MG63 (cell line): ENCODE measurements around the gene BPI. TPM values are rescaled to one million over a fixed set of nuclear protein-coding genes. Genes with fewer than 3 reads are reported as not detected.
A peak's percentile ranks its signal among the peaks of the same experiment; 100 is the strongest.
"Not testable (repeated sequence)": the region's sequence is repeated elsewhere in the genome, so short reads cannot be mapped to it uniquely, and the experiment has no call there.

Source experiments
- DNase-seq: peaks from one replicate; pipeline ENCODE4 v3.0.0-alpha.2; 2020
- H3K27me3 ChIP-seq: fragments of 250-450 bp; sonication (Bioruptor Pico); 2 replicates; pipeline ENCODE4 v1.5.1; 2020; ENCODE audit warnings: mild to moderate bottlenecking, moderate library complexity
- H3K36me3 ChIP-seq: fragments of 250-450 bp; sonication (Bioruptor Pico); 2 replicates; pipeline ENCODE4 v1.5.1; 2020; ENCODE audit warnings: mild to moderate bottlenecking, moderate library complexity
- H3K4me3 ChIP-seq: fragments of 250-450 bp; sonication (Bioruptor Pico); 2 replicates; pipeline ENCODE4 v1.5.1; 2020; ENCODE audit warnings: mild to moderate bottlenecking, moderate library complexity
- H3K9me3 ChIP-seq: fragments of 250-450 bp; sonication (Bioruptor Pico); 2 replicates; pipeline ENCODE4 v1.5.1; 2020; ENCODE audit warnings: mild to moderate bottlenecking, moderate library complexity
- total RNA-seq: library from RNA; depleted of rRNA; stranded (reverse); fragments of >200 nt; shearing (Covaris generic); gene quantifications from 2 replicates; pipeline ENCODE4 v1.2.3, GENCODE V29; 2014; ENCODE audit warnings: low replicate concordance

Gene BPI
- total RNA-seq, 1 experiment from 2014 or later = not detected

- no peak overlapping the region for H3K4me3 ChIP-seq
- H3K36me3 ChIP-seq = no peaks in the 10 kb centered on the region
- peaks cover 2% of the 10 kb centered on the region; the same call in 1 of the 2 replicates for H3K9me3 ChIP-seq
- no peak for DNase-seq
- no peaks in the 10 kb centered on the region for H3K27me3 ChIP-seq
These were observed 9.7 kb downstream of the BPI start for GRCh38 chr20:38313676-38314075.

DNA sequence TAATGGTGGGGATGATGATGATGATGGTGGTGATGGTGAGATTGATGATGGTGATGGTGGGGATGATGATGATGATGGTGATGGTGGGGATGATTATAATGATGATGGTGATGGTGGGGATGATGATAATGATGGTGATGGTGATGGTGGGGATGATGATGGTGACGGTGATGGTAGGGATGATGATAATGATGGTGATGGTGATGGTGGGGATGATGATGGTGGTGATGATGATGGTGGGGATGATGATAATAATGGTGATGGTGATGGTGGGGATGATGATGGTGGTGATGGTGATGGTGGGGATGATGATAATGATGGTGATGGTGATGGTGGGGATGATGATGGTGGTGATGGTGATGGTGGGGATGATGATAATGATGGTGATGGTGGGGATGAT, 10.4 kb downstream of the BPI start:
- H3K36me3 ChIP-seq, DNase-seq, H3K9me3 ChIP-seq, H3K27me3 ChIP-seq, H3K4me3 ChIP-seq: not testable (repeated sequence)

DNA sequence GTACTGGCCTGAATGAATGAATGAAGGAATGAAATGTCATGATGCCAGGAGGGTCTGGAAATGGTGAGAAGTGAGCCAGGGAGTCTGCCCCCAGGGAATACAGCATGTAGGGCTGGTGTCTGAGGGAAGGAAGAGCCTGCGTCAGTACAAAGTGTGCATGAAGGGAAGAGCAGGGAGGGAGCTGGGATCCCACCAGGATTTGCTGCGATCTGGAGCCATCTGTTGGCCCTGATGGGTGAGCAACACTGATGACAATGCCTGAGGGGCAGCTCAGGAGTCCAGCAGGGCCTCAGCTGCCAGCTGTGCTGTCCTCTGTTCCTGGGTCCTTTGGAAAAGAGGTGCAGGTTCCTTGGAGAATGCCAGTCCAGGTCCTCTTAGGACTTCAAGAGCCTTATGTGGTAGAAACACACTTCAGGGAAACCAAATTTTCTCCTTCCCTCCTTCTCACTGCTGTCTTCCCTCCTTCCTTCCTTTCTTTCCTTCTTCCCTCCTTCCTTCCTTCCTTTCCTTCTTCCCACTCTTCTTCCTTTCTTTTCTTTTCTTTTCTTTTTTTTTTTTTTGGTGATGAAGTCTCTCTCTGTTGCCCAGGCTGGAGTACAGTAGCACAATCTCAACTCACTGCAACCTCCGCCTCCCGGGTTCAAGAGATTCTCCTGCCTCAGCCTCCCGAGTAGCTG, 11.5 kb downstream of the BPI start:
- DNase-seq = no peak
- Histone ChIP-seq H3K36me3 (no peaks in the 10 kb centered on the region), H3K9me3 (no peaks in the 10 kb centered on the region), H3K4me3 (no peak overlapping the region), H3K27me3 (no peaks in the 10 kb centered on the region)

DNA sequence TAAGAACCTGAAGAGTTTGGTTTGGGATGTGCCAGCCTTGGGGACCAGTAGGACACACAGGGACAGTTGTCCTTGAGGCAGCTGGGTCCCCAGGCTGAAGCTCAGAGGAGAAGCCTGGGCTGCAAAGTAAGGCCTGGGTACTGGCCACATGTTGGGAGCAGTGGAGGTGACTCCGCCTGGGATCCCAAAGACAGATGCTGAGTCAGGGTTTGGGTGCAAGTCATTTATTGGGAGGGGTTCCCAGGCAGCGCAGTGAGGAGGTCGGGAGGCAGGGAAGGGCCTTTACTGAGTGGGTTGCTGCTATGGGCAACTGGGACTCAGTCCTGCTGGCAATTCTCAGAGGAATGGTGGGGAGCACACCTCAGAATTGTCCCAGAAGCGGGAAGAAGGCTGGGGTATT, 12.4 kb downstream of the BPI start:
- no peak for DNase-seq
- no peak overlapping the region for H3K4me3 ChIP-seq
- H3K27me3 ChIP-seq = no peaks in the 10 kb centered on the region
- no peaks in the 10 kb centered on the region for H3K36me3 ChIP-seq
- no peaks in the 10 kb centered on the region; the same call in 1 of the 2 replicates for H3K9me3 ChIP-seq

GRCh38 chr20:38317422-38317821, 13.5 kb downstream of the BPI start:
- H3K9me3 ChIP-seq = no peaks in the 10 kb centered on the region; the same call in 1 of the 2 replicates
- no peak overlapping the region for H3K4me3 ChIP-seq
- DNase-seq = no peak
- H3K36me3 ChIP-seq = no peaks in the 10 kb centered on the region
- H3K27me3 ChIP-seq = no peaks in the 10 kb centered on the region

DNA sequence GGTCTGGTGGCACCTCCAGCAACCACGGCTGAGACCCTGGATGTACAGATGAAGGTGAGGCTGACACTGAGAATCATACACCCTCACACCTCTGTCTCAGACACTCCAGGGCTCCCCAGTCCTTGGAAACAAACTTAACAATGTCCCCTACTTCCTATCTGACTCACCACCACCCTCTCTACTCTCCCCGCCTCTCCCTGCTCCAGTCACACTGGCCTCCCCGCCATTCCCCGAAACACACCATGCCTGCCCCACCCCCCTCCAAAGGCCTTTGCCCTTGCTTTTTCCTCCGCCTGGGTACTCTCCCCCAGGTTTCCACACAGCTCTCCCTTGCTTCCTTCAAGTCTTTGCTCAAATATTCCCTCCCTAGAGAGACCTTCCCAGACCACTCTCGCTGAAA, 16.3 kb downstream of the BPI start:
- no peaks in the 10 kb centered on the region; the same call in none of the 2 replicates for H3K9me3 ChIP-seq
- H3K36me3 ChIP-seq = no peaks in the 10 kb centered on the region
- DNase-seq = no peak
- H3K27me3 ChIP-seq = no peaks in the 10 kb centered on the region
- H3K4me3 ChIP-seq = no peak overlapping the region

DNA sequence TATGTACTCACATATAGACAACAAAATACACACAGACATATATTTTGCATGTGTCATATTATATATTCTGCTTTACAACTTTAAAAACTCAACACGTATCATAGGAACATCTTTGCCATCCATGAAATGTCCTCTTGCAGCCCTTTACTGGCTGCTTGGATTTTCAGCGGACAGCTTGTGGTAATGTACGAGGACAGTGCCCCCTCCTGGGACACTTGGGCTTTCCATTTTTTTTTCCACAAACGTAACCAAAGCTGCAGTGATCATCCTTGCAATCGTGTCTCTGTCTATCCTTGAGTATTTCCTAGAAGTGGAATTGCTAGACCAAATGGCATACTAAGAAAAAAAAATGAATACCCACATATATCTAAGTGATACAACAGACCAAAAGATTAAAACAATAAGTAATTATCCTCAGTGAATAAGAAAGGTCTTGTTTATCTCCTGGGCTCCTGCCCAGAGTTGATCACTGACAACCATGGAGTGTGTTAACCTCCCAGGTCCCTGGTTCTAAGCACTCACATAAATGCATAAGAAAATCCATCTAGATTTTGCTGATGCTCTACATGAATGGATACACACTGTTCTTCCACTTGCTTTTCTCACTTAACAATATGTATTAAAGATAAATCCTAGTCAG, 18.1 kb downstream of the BPI start:
- Histone ChIP-seq H3K9me3 (no peaks in the 10 kb centered on the region; the same call in none of the 2 replicates), H3K36me3 (no peaks in the 10 kb centered on the region), H3K27me3 (no peaks in the 10 kb centered on the region), H3K4me3 (no peak overlapping the region)
- peak; percentile 38 for DNase-seq

DNA sequence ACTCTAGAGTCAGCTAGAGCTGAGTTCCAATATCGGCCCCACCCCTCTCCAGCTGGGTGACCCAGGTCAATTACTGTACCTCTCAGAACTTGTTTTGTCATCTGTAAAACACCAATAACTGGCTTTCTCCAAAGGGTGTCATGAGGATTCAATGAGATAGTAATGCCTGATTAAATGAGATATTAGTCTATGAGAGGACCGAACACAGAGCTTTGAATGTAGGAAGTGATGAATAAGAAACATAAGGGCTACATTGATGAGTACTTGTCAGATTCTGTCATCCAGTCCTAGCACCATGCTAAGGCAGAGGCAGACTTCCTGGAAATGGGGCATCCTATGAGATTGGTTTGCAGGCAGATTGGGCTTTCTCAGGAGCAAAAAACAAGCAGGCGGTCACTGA, 20.2 kb downstream of the BPI start:
- no peak overlapping the region for H3K4me3 ChIP-seq
- DNase-seq = no peak
- no peaks in the 10 kb centered on the region for H3K27me3 ChIP-seq

DNA sequence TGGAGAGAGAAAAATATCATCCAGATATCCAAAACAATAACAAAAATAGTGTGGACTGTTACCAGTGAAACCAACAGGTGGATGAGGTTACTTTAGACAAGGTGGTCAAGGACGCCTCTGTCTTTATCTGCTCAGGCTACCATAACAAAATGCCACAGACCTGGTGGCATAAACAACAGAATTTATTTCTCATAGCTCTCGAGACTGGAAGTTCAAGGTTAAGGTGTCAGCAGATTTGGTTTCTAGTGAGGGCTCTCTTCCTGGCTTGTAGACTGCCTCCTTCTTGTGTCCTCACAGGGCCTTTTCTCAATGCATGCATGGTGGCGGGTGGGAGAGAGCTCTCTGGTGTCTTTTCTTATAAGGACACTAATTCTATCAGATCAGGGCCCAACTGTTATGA, 21.2 kb downstream of the BPI start:
- Histone ChIP-seq H3K4me3 (no peak overlapping the region), H3K36me3 (no peaks in the 10 kb centered on the region), H3K9me3 (no peaks in the 10 kb centered on the region; the same call in none of the 2 replicates), H3K27me3 (no peaks in the 10 kb centered on the region)
- no peak for DNase-seq

More for the DNA sequence above, 20.2 kb downstream of the BPI start:
- no peaks in the 10 kb centered on the region for H3K36me3 ChIP-seq
- no peaks in the 10 kb centered on the region; the same call in none of the 2 replicates for H3K9me3 ChIP-seq

DNA sequence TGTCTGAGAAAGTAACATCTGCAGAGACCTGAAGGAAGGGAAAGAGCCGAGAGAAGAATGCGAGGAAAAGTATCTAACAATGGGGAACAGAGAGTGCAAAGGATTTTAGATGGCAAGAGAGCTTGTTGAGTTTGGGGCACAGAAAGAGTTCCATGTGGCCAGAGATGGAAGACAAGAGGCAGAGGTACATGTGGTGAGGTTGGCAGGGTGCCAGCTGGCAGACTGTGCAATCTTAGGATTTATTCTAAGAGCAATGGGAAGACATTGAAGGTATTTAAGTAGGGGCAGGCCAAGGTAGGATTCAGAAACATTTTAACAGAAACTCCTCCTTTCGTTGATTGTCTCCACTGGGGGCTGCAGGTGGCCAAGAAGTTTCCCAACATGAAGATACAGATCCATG, 21.9 kb downstream of the BPI start:
- Histone ChIP-seq H3K4me3 (no peak overlapping the region), H3K9me3 (no peaks in the 10 kb centered on the region; the same call in none of the 2 replicates), H3K36me3 (no peaks in the 10 kb centered on the region), H3K27me3 (no peaks in the 10 kb centered on the region)
- DNase-seq = no peak

GRCh38 chr20:38326309-38326708, 22.4 kb downstream of the BPI start:
- Histone ChIP-seq H3K4me3 (no peak overlapping the region), H3K9me3 (no peaks in the 10 kb centered on the region; the same call in none of the 2 replicates), H3K36me3 (no peaks in the 10 kb centered on the region), H3K27me3 (no peaks in the 10 kb centered on the region)
- peak; percentile 42 for DNase-seq

GRCh38 chr20:38330638-38331037, 26.7 kb downstream of the BPI start:
- H3K36me3 ChIP-seq = no peaks in the 10 kb centered on the region
- no peak overlapping the region for H3K4me3 ChIP-seq
- H3K9me3 ChIP-seq = no peaks in the 10 kb centered on the region
- no peak for DNase-seq
- H3K27me3 ChIP-seq = peaks cover 4% of the 10 kb centered on the region; the same call in 1 of the 2 replicates

GRCh38 chr20:38331245-38331644, 27.3 kb downstream of the BPI start:
- Histone ChIP-seq H3K9me3 (no peaks in the 10 kb centered on the region), H3K4me3 (no peak overlapping the region), H3K36me3 (no peaks in the 10 kb centered on the region), H3K27me3 (peaks cover 4% of the 10 kb centered on the region; the same call in 1 of the 2 replicates)
- DNase-seq = no peak

- H3K9me3 ChIP-seq = no peaks in the 10 kb centered on the region
- no peak for DNase-seq
- no peak overlapping the region for H3K4me3 ChIP-seq
- peaks cover 4% of the 10 kb centered on the region; the same call in 1 of the 2 replicates for H3K27me3 ChIP-seq
- H3K36me3 ChIP-seq = no peaks in the 10 kb centered on the region
These were observed 27.9 kb downstream of the BPI start for GRCh38 chr20:38331814-38332213.

- DNase-seq = no peak
- Histone ChIP-seq H3K9me3 (peaks cover 6% of the 10 kb centered on the region; the same call in 1 of the 2 replicates), H3K27me3 (peaks cover 4% of the 10 kb centered on the region; the same call in 1 of the 2 replicates), H3K36me3 (no peaks in the 10 kb centered on the region), H3K4me3 (no peak overlapping the region)
These were observed 30.1 kb downstream of the BPI start for GRCh38 chr20:38334016-38334415.

GRCh38 chr20:38336726-38337125, 32.8 kb downstream of the BPI start:
- Histone ChIP-seq H3K9me3 (peaks cover 6% of the 10 kb centered on the region; the same call in 1 of the 2 replicates), H3K36me3 (no peaks in the 10 kb centered on the region), H3K27me3 (peaks cover 4% of the 10 kb centered on the region; the same call in 1 of the 2 replicates), H3K4me3 (no peak overlapping the region)
- DNase-seq = no peak

- no peaks in the 10 kb centered on the region for H3K36me3 ChIP-seq
- H3K4me3 ChIP-seq = no peak overlapping the region
- DNase-seq = no peak
- H3K9me3 ChIP-seq = peaks cover 6% of the 10 kb centered on the region; the same call in 1 of the 2 replicates
- peaks cover 2% of the 10 kb centered on the region; the same call in 1 of the 2 replicates for H3K27me3 ChIP-seq
These were observed 33.7 kb downstream of the BPI start for GRCh38 chr20:38337561-38338140.
